Measurements from ENCODE around the gene ENPP7. TPM values are rescaled to one million over a fixed set of nuclear protein-coding genes. Genes with fewer than 3 reads are reported as not detected.

ENPP7 gene
- total and polyA plus RNA-seq, 2 donors (not counting 3 experiments of a cell fraction or from before 2014, with no cell fraction given): not detected

DNA sequence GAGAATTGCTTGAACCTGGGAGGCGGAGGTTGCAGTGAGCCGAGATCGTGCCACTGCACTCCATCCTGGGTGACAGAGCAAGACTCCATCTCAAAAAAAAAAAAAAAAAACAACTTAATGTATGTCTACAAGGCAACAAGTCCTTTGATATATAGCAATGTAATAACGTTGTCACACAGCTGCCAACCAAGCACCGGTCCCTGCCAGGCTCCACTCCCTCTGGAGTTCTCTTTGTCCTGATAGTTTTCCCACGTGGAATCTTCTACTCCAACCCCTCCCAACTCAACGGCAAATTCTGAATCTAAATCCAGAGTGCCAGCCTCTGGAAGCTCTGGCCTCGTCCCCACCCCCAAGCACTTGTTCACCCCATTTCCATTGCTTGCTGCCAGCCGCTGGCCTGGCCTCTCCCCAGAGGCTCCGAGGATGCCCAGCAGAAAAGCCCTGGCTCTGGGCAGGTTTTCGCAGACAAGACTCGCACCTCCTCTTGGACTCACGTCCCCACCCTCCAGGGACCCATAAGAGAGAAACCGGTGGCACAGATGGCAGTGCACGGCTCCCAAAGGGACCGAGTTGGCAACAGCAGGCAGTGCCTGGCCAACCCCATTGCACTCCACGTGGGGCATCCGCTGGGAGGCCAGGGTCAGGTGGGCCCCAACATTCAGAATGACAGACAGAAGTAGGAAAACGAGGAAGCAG lies 31.3 kb downstream of the ENPP7 start:
- no TSS peak for BruUV-seq (replicated peaks)
- Histone ChIP-seq H2AFZ (ENCODE audit: low read depth, low read length) (no peak overlapping the region), H3K4me2 (ENCODE audit: insufficient read depth, low read length) (no peak overlapping the region), H4K20me1 (replicated peaks; ENCODE audit: control insufficient read depth, extremely low read depth, insufficient read depth, low read length) (no peaks in the 10 kb centered on the region), H3K9me1 (replicated peaks; ENCODE audit: control insufficient read depth, extremely low read depth, insufficient read depth, low read length) (no peaks in the 10 kb centered on the region), H3K27me3 (ENCODE audit: control insufficient read depth in 2 of 2, insufficient read depth in 2 of 2, low read length in 2 of 2) (peaks cover 0 to 3% of the 10 kb centered on the region in 2 experiments), H3K36me3 (ENCODE audit: control insufficient read depth in 2 of 2, extremely low read depth in 1 of 2, insufficient read depth in 2 of 2, low read length in 2 of 2) (no peaks in the 10 kb centered on the region), H3K4me3 (replicated peaks in 1 of 3; ENCODE audit: insufficient read depth in 1 of 3, low read depth in 1 of 3, low read length in 3 of 3) (no peak overlapping the region), H3K4me1 (ENCODE audit: control insufficient read depth, extremely low read depth, insufficient read depth, low read length) (no peaks in the 10 kb centered on the region), H3K9me3 (replicated peaks; ENCODE audit: control insufficient read depth, insufficient read depth, low read length) (no peaks in the 10 kb centered on the region), H3K9ac (replicated peaks; ENCODE audit: extremely low read depth, insufficient read depth, low read length) (no peak overlapping the region), H3K27ac (ENCODE audit: insufficient read depth, low read depth, low read length) (no peak overlapping the region), H3K79me2 (ENCODE audit: control insufficient read depth, insufficient read depth, low read length) (no peaks in the 10 kb centered on the region)
- no peak for DNase-seq (ENCODE audit: low read depth, low spot score)
- dilution Hi-C loops (cut with MboI; ENCODE audit: extremely low pct_ligation_motif_present, low sequenced_read_pairs) (no loop called here), intact Hi-C loops (cut with micrococcal nuclease) (no loop called here)
- CTCF ChIA-PET: interaction anchor here (1.1 kb wide), 1 partner anchor 19 kb away, joined by 3 read pairs; no protein-coding TSS in a partner anchor
- POLR2A ChIA-PET: no interaction called here
- FAIRE-seq: no peak
- TF ChIP-seq, protein P1, sequence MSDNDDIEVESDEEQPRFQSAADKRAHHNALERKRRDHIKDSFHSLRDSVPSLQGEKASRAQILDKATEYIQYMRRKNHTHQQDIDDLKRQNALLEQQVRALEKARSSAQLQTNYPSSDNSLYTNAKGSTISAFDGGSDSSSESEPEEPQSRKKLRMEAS (IDR thresholded peaks at IDR 0.05; ENCODE audit: insufficient read depth, insufficient read length): no peak
- TF ChIP-seq, protein P2, sequence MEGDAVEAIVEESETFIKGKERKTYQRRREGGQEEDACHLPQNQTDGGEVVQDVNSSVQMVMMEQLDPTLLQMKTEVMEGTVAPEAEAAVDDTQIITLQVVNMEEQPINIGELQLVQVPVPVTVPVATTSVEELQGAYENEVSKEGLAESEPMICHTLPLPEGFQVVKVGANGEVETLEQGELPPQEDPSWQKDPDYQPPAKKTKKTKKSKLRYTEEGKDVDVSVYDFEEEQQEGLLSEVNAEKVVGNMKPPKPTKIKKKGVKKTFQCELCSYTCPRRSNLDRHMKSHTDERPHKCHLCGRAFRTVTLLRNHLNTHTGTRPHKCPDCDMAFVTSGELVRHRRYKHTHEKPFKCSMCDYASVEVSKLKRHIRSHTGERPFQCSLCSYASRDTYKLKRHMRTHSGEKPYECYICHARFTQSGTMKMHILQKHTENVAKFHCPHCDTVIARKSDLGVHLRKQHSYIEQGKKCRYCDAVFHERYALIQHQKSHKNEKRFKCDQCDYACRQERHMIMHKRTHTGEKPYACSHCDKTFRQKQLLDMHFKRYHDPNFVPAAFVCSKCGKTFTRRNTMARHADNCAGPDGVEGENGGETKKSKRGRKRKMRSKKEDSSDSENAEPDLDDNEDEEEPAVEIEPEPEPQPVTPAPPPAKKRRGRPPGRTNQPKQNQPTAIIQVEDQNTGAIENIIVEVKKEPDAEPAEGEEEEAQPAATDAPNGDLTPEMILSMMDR (IDR thresholded peaks at IDR 0.05; ENCODE audit: extremely low read depth in 1 of 2, insufficient read depth in 1 of 2, low read depth in 1 of 2, low read length in 2 of 2): no peak
- TF ChIP-seq POLR2A (IDR thresholded peaks at IDR 0.05; ENCODE audit: low read depth, low read length) (no peak), POLR2AphosphoS5 (IDR thresholded peaks at IDR 0.05; ENCODE audit: insufficient read depth, low read depth, low read length) (no peak), FOS (IDR thresholded peaks at IDR 0.05; ENCODE audit: borderline replicate concordance, insufficient read depth, low read length) (no peak), JUN (IDR thresholded peaks at IDR 0.05; ENCODE audit: borderline replicate concordance, insufficient read depth, insufficient read length, low read depth) (no peak), MYC (IDR thresholded peaks at IDR 0.05; ENCODE audit: low read depth, low read length) (no peak), GATA2 (IDR thresholded peaks at IDR 0.05; ENCODE audit: insufficient read depth, insufficient read length, low read depth, low read length) (no peak), EZH2 (IDR thresholded peaks at IDR 0.05; ENCODE audit: borderline replicate concordance, low read depth, low read length, severe bottlenecking) (no peak)

Measured in endothelial cell of umbilical vein (primary cell).